HPDE6-E6E7 (cell line): ENCODE results near the gene POC1B.
A peak's percentile ranks its signal among the peaks of the same experiment; 100 is the strongest.

Source experiments
- DNase-seq: peaks from one replicate; pipeline ENCODE4 v3.0.0; 2011; ENCODE audit warnings: missing footprints; ENCODE audit errors: extremely low spot score

The POC1B gene

GRCh38 chr12:89539426-89540223, 13.8 kb upstream of the POC1B start:
- DNase-seq, result no peak

DNA sequence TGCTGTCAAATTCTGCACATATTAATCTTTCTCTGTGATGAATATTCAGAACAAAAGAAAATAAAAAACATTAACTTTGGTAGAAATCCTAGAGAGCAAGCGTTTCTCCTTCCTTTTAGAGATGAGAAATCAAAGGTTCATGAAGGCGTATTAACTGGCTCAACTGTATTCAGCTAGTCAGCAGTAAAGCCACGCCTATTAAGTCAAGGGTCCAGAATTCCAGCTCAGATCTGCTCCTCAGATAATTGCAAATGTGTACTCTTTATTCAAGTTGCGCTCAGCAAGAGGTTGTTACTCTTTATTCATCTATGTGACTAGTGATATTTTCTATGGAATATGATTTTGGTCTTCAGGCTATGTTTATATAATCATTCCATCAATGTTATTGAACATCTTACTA, 13.1 kb upstream of the POC1B start:
- no peak for DNase-seq

- DNase-seq, result no peak
These were observed 11.5 kb upstream of the POC1B start for GRCh38 chr12:89537389-89537788.

DNA sequence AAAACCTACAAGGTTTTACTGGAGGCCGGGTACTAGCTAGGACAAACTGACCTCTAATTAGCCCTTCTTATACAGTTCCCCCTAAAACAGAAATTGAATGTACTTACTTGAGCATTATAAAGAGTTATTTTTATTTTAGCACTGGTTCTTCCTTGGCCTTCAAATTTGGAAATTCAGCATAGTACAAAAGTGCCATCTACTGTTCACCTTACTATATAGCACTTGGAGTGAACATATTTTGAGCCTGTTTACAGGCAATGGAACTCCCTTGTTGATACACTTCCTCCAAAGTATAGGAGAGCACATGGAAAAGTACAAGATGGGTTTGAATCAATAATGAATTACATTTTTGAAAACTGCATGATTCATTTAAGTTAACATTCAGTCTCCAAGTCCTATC, 3.9 kb upstream of the POC1B start:
- DNase-seq, result peak; percentile 29

- no peak for DNase-seq
These were observed 2.6 kb upstream of the POC1B start for GRCh38 chr12:89528434-89528833.

- peak; percentile 20 for DNase-seq
These were observed 483 bp downstream of the POC1B start for GRCh38 chr12:89525305-89525823.

- DNase-seq, result peak; percentile 90
These were observed 1.1 kb downstream of the POC1B start, which contains the start of gene GALNT4 for GRCh38 chr12:89524541-89525304. Gene GALNT4, minus strand, starts transcription at chr12:89524796. Its CDS starts 247 bp downstream, at chr12:89524549.

- DNase-seq, result no peak
These were observed 1.9 kb downstream of the POC1B start for GRCh38 chr12:89523843-89524540.

DNA sequence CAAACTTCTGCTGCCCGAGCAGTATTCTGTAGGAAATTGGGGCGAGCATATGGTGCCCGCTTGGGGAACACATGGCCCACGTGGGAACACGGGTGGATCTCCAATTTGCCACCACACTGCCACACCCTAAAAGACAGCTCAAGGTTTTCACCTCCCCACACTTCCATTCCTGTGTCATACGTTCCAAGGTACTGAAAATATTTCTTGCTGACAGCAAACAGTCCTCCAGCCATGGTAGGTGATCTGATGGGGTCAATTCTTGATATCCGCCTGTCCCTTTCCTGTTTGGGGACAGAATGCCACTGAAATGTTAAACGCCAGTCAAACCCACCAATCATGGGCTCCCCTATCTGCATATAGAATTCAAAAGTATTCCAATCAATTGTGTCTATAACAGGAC, 2.5 kb downstream of the POC1B start:
- DNase-seq, result no peak

- no peak for DNase-seq
These were observed 4.3 kb downstream of the POC1B start for GRCh38 chr12:89521364-89522223.

DNA sequence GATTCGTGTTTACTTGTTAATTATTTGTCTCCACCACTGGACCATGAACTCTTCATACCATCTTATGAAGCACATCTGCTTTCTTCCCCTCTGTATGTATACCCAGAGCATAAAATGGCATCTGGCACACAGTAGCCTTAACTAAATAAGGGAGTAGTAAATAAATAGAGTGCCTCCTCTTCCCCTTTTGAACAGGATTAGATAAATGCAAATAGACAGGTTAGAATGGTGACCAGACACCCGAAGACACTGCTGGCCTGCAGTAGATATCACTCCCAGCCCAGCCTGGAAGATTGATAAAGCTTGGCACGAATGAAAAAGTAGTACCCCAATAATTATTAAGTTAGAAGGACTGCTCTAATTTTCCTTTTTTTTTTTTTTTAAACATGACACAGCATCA, 8.1 kb downstream of the POC1B start:
- DNase-seq, result no peak

DNA sequence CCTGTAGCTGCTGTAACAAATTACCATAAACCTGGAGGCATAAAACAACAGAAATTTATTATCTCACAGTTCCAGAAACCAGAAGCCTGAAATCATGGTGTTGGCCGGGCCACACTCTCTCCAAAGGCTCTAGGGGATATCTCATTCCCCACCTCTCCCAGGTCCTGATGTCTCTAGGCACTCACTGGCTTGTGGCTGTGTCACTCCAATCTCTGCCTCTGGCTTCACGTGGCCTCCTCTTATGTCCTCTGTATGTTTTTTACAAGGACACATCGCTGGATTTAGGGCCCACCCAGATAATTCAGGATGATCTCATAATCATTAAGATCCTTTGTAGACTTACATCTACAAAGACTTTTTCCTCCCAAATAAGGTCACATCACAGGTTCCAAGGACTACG, 9.2 kb downstream of the POC1B start:
- no peak for DNase-seq

DNA sequence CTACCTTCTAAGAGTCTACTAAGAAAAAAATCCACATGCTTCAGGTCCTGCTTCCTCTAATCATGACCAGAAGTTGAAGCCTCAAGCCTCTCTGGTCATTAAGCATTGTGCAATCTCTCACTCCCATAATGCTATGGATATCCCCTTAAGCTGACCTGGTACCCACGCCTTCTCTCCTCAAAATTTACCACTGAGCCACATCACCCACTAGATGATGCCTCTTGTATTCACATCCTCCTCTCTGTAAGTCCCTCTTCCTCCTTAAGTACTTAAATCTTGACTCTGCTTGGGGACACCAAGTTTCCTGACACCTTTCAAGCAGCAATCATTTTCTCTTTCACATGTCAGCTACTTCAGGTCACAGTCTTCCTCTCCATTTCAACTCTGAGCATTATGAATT, 11.1 kb downstream of the POC1B start:
- DNase-seq, result no peak

DNA sequence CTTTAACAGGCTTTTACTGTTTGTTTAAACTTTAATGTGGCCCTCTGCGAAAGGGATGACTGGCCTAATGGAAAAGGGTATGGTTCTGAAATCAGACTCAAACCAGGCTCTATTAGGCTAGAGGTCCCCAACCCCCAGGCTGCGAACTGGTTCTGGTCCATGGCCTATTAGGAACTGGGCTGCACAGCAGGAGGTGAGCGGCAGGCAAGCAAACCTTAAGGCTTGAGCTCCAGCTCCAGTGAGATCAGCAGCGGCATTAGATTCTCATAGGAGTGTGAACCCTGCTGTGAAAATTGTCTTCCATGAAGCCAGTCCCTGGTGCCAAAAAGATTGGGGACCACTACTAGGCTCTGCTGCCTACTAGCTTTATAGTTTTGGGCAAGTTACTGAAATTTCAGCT, 12.3 kb downstream of the POC1B start:
- DNase-seq, result no peak

- DNase-seq, result no peak
These were observed 18.6 kb downstream of the POC1B start for GRCh38 chr12:89507015-89507824.

GRCh38 chr12:89506050-89506449, 19.8 kb downstream of the POC1B start:
- no peak for DNase-seq

DNA sequence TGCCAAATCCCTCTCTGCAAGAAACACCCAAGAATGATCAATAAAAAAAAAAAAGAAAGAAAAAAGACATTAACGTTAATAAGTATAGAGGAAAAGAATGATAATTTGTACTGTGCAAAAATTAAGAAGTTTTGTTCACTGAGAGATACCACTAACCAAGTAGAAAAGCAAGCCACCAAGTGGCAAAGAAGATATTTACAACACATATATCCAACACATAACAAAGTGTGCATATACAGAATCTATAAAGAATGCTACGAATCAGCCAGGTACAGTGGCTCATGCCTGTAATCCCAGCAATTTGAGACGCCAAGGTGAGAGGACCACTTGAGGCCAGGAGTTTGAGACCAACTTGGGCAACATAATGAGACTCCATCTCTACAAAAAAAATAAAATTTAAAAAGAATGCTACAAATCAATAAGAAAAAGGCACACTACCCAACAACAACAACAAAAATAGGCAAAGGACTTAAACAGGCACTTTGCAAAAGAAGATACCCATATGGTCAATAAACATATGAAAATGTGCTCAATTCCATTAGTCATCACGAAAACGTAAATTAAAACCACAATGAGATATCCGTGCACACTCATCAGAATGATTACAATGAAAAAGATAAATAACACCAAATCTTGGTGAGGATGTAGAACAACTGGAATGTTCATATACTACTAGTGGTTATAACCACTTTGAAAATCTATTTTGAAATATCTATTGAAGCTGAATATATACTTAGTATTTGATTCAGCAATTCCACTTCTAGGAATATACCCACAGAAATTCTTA, 21.1 kb downstream of the POC1B start:
- no peak for DNase-seq

- DNase-seq, result no peak
These were observed 24.1 kb downstream of the POC1B start for GRCh38 chr12:89501793-89502192.

DNA sequence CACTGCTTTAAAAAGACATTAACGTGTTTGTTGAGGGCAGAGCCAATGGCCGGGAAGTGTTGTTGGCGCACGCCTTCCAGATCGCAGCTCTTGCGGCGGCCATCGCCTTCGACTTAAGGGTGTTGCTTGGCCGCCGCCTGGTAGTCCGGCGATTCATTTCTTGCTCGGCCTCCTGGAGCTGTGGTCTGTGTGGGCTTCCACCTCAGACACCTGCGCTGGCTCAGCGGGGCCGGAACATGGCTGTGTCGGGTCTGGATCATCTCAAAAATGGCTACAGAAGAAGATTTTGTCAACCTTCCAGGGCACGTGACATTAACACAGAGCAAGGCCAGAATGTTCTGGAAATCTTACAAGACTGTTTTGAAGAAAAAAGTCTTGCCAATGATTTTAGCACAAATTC, 26.0 kb downstream of the POC1B start:
- DNase-seq, result no peak

- no peak for DNase-seq
These were observed 28.4 kb downstream of the POC1B start for GRCh38 chr12:89497467-89497866.
